Ascending aorta (tissue), 2 donors: ENCODE measurements around the gene PLXNA2. TPM values are rescaled to one million over a fixed set of nuclear protein-coding genes. Genes with fewer than 3 reads are reported as not detected.

Experiments used
- DNase-seq, 2 donors: peaks; one replicate each; pipeline ENCODE4 v3.0.0-alpha.2; 2019; ENCODE audit warnings: low spot score in 2 of 2
- H3K27ac ChIP-seq, 2 donors: fragments of 200-600 bp; sonication (generic); one replicate each; pipeline ENCODE4 v1.5.1; 2016 to 2017; ENCODE audit warnings: mild to moderate bottlenecking in 1 of 2
- H3K27me3 ChIP-seq: fragments of 200-600 bp; sonication (generic); one replicate; pipeline ENCODE4 v1.5.1; 2017
- H3K36me3 ChIP-seq, 2 donors: fragments of 200-600 bp; sonication (generic); one replicate each; pipeline ENCODE4 v1.5.1; 2016
- H3K4me1 ChIP-seq, 2 donors: fragments of 200-600 bp; sonication (generic); one replicate each; pipeline ENCODE4 v1.5.1; 2016 to 2017; ENCODE audit warnings: mild to moderate bottlenecking in 1 of 2
- H3K4me3 ChIP-seq, 2 donors: fragments of 200-600 bp; sonication (generic); one replicate each; pipeline ENCODE4 v1.5.1; 2016 to 2017; ENCODE audit warnings: mild to moderate bottlenecking in 1 of 2
- H3K9me3 ChIP-seq, 2 donors: fragments of 200-600 bp; sonication (generic); one replicate each; pipeline ENCODE4 v1.5.1; 2016
- CTCF ChIP-seq, 3 experiments: fragments of 200-600 bp in 2 of 3; fragments of 450-650 bp in 1 of 3; sonication (generic) in 2 of 3; IDR thresholded peaks; one replicate each; pipeline ENCODE4 v1.5.1; 2016 to 2019; ENCODE audit warnings: antibody characterized with exemption in 3 of 3, mild to moderate bottlenecking in 1 of 3, moderate library complexity in 1 of 3
- intact Hi-C: fragments of 100-400 bp; cut with DNase I; formaldehyde crosslinking; loops from one replicate; pipeline ENCODE4 v1.15.1; 2023
- total RNA-seq: library from RNA; depleted of rRNA; stranded (reverse); fragments of >200 nt; gene quantifications from one replicate; pipeline ENCODE4 v1.1.0, GENCODE V29; 2016

The PLXNA2 gene
- total RNA-seq, 1 donor from 2014 or later, result 33.0 TPM

DNA sequence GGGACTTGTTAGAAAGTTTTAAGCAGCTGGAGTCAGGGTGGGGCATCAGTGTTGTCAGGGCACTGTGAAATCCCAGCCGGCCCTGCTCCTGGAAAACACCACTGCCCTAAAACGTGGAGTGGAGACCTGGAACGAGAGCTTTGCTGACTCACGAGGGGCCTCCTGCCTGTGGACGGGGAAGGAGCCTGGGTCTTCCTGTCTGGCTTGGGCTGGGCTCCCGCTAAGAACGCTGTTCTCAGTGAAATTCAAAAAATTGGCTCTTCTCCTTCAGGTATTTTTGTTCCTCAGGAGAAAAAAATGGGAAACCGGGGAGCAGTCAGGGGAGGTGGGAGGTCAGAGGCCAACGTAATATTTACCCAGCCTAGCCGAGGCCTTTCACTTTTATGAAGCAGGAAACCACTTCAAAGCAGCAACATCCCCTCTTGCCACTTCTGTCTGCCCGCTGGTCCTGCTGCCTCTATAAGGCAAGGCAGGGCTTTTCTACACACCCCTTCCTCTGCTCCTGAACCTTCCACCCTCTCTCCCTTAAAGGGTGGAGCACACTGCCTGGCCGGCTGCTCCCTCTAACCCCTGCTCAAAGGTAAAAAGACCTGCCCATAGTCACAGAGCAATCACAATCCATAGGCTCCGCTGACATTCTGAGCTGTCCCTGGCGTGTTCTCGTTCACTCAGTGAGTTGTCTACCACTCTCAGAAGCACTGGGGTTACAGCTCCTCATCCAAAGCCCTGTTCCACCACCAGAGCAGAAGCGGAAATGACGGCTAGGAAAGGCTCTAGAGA is 8.0 kb downstream of the PLXNA2 start:
- H3K9me3 ChIP-seq, result no peaks in the 10 kb centered on the region
- H3K27me3 ChIP-seq, result no peaks in the 10 kb centered on the region
- no peaks in the 10 kb centered on the region for H3K36me3 ChIP-seq
- DNase-seq, result peak; percentile 44 to 88
- peaks cover 33 to 66% of the 10 kb centered on the region in 2 donors for H3K4me1 ChIP-seq
- no peak for TF ChIP-seq CTCF (IDR thresholded peaks at IDR 0.05)
- intact Hi-C loops, result loop anchor here (10.0 kb wide), 1 partner anchor 51 kb away; no protein-coding TSS in a partner anchor
- peak overlapping the region in 1 of 2 donors; percentile 23 for H3K4me3 ChIP-seq
- H3K27ac ChIP-seq, result peak overlapping the region; percentile 68 to 76

- H3K27ac ChIP-seq, result peak overlapping the region; percentile 68 to 76
- H3K27me3 ChIP-seq, result no peaks in the 10 kb centered on the region
- TF ChIP-seq CTCF (IDR thresholded peaks at IDR 0.05), result no peak
- H3K4me3 ChIP-seq, result peak overlapping the region in 1 of 2 donors; percentile 23
- no peak for DNase-seq
- intact Hi-C loops, result loop anchor here (10.0 kb wide), 1 partner anchor 51 kb away; no protein-coding TSS in a partner anchor
- no peaks in the 10 kb centered on the region for H3K36me3 ChIP-seq
- H3K9me3 ChIP-seq, result no peaks in the 10 kb centered on the region
- peaks cover 33 to 68% of the 10 kb centered on the region in 2 donors for H3K4me1 ChIP-seq
Observed at GRCh38 chr1:208235356-208235981, 8.7 kb downstream of the PLXNA2 start.

DNA sequence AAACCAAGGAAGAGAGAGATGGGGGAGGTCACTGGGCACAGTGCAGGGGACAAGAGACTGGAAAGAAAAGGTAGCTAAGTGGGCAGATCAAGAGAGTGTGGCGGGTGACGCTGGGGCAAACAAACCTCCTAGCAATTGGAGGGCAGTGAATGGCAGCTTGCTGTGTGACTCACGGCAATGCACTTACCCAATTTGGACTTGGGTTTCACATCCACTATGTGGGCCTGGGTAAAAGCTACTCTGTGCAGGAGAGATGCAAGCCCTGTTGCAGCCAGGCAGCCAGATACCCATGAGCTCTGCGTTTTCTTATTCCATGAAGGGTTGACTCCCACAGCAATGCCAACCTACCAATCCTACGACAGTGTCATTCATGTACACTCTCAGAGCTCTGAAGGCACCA is 9.5 kb downstream of the PLXNA2 start:
- TF ChIP-seq CTCF (IDR thresholded peaks at IDR 0.05), result no peak
- Histone ChIP-seq H3K9me3 (no peaks in the 10 kb centered on the region), H3K4me3 (no peak overlapping the region), H3K27ac (peak overlapping the region; percentile 58 to 68), H3K27me3 (no peaks in the 10 kb centered on the region), H3K36me3 (no peaks in the 10 kb centered on the region), H3K4me1 (peaks cover 33 to 63% of the 10 kb centered on the region in 2 donors)
- intact Hi-C loops, result loop anchor here (10.0 kb wide), 1 partner anchor 50 kb away; no protein-coding TSS in a partner anchor
- no peak for DNase-seq

- DNase-seq, result peak in 1 of 2 donors; percentile 38
- no peak for TF ChIP-seq CTCF (IDR thresholded peaks at IDR 0.05)
- peak overlapping the region; percentile 58 to 68 for H3K27ac ChIP-seq
- no peaks in the 10 kb centered on the region for H3K9me3 ChIP-seq
- intact Hi-C loops, result loop anchor here (10.0 kb wide), 1 partner anchor 49 kb away; no protein-coding TSS in a partner anchor
- H3K36me3 ChIP-seq, result no peaks in the 10 kb centered on the region
- H3K27me3 ChIP-seq, result no peaks in the 10 kb centered on the region
- peaks cover 33 to 60% of the 10 kb centered on the region in 2 donors for H3K4me1 ChIP-seq
- no peak overlapping the region for H3K4me3 ChIP-seq
Observed at GRCh38 chr1:208233978-208234377, 10.2 kb downstream of the PLXNA2 start.

DNA sequence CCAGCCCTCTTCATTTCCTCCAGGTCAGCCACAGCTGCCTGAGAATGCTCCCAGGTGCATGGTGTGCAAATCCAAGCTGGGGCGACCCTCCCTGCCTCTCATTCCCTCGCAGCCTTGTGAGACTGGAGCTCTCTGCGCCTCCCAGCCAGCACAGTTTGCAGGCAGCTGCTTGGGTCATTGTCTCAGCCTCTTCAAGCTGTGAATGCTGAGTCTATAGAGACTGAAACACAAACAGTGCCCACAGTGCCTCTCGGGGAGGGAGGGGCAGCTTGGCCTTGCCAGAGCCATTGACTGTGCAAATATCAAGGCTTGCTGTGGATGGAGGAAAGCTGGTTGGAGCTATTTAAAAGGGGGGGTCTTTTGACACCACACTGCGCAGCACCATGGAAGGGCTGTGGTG is 10.6 kb downstream of the PLXNA2 start:
- peak overlapping the region; percentile 58 to 68 for H3K27ac ChIP-seq

More for the DNA sequence above, 10.6 kb downstream of the PLXNA2 start:
- peak in 1 of 2 donors; percentile 67 for DNase-seq
- Histone ChIP-seq H3K27me3 (no peaks in the 10 kb centered on the region), H3K36me3 (no peaks in the 10 kb centered on the region), H3K9me3 (no peaks in the 10 kb centered on the region), H3K4me3 (no peak overlapping the region), H3K4me1 (peaks cover 30 to 58% of the 10 kb centered on the region in 2 donors)
- TF ChIP-seq CTCF (IDR thresholded peaks at IDR 0.05), result no peak
- intact Hi-C loops, result loop anchor here (10.0 kb wide), 1 partner anchor 49 kb away; no protein-coding TSS in a partner anchor
